HepG2 (cell line): ENCODE measurements around the gene HRG. TPM values are rescaled to one million over a fixed set of nuclear protein-coding genes. Genes with fewer than 3 reads are reported as not detected.

ENCODE experiments used
- ARID2 ChIP-seq: sonication (generic); formaldehyde crosslinking; IDR thresholded peaks from 2 replicates; pipeline ENCODE4 v1.8.1; 2022; ENCODE audit warnings: mild to moderate bottlenecking, missing genetic modification reagents, borderline replicate concordance
- ARNTL ChIP-seq: sonication (generic); formaldehyde crosslinking; IDR thresholded peaks from 2 replicates; pipeline ENCODE4 v1.4.0; 2020; ENCODE audit warnings: mild to moderate bottlenecking, missing genetic modification reagents
- ATF5 ChIP-seq: sonication (generic); formaldehyde crosslinking; IDR thresholded peaks from 2 replicates; pipeline ENCODE4 v1.4.0; 2020; ENCODE audit warnings: mild to moderate bottlenecking, low read depth, missing genetic modification reagents
- ATF6 ChIP-seq: sonication (generic); formaldehyde crosslinking; conservative IDR thresholded peaks from 2 replicates; pipeline ENCODE4 v1.4.0; 2020; ENCODE audit warnings: missing genetic modification reagents
- ATF7 ChIP-seq, 2 experiments: fragments of 450-650 bp in 1 of 2; sonication (generic) in 1 of 2; formaldehyde crosslinking in 1 of 2; IDR thresholded peaks; 2 replicates each; pipeline versions ENCODE4 v1.4.0 to v1.6.1; 2016 to 2020; ENCODE audit warnings: antibody characterized with exemption in 1 of 2, mild to moderate bottlenecking in 1 of 2, missing genetic modification reagents in 1 of 2
- CBX2 ChIP-seq, 2 experiments: fragments of 200-600 bp in 1 of 2; sonication (generic); formaldehyde crosslinking in 1 of 2; IDR thresholded peaks; 2 replicates each; pipeline versions ENCODE4 v1.7.0 to v1.8.1; 2018 to 2022; ENCODE audit warnings: low read depth in 2 of 2, low read length in 1 of 2, mild to moderate bottlenecking in 1 of 2, missing genetic modification reagents in 1 of 2
- DDIT3 ChIP-seq: sonication (generic); formaldehyde crosslinking; IDR thresholded peaks from 2 replicates; pipeline ENCODE4 v1.4.0; 2020; ENCODE audit warnings: mild to moderate bottlenecking, missing genetic modification reagents
- DR1 ChIP-seq: sonication (generic); formaldehyde crosslinking; IDR thresholded peaks from 2 replicates; pipeline ENCODE4 v1.8.0; 2021; ENCODE audit warnings: mild to moderate bottlenecking, missing genetic modification reagents, inconsistent platforms
- EZH2 ChIP-seq: conservative IDR thresholded peaks from 2 replicates; pipeline ENCODE4 v1.6.1; 2012; ENCODE audit warnings: mild to moderate bottlenecking, low read depth, low read length, moderate library complexity
- IRF2 ChIP-seq: IDR thresholded peaks from 2 replicates; pipeline ENCODE4 v1.6.1; 2018; ENCODE audit warnings: missing genetic modification reagents, missing compliant biosample characterization
- JDP2 ChIP-seq: sonication (generic); formaldehyde crosslinking; IDR thresholded peaks from 2 replicates; pipeline ENCODE4 v1.8.1; 2022; ENCODE audit warnings: missing genetic modification reagents, borderline replicate concordance
- MIER2 ChIP-seq: IDR thresholded peaks from 2 replicates; pipeline ENCODE4 v1.6.1; 2016; ENCODE audit warnings: missing biosample characterization, missing genetic modification reagents
- NCOA2 ChIP-seq: sonication (generic); formaldehyde crosslinking; IDR thresholded peaks from 2 replicates; pipeline ENCODE4 v1.8.0; 2022; ENCODE audit warnings: inconsistent platforms
- PAWR ChIP-seq: sonication (generic); formaldehyde crosslinking; IDR thresholded peaks from 2 replicates; pipeline ENCODE4 v1.4.0; 2020; ENCODE audit warnings: missing genetic modification reagents, mild to moderate bottlenecking, borderline replicate concordance
- PCBP1 ChIP-seq: fragments of 200-400 bp; formaldehyde crosslinking; IDR thresholded peaks from 2 replicates; pipeline ENCODE4 v1.6.1; 2017; ENCODE audit warnings: mild to moderate bottlenecking, low read depth, low read length, borderline replicate concordance
- PLRG1 ChIP-seq: fragments of 450-650 bp; conservative IDR thresholded peaks from 2 replicates; pipeline ENCODE4 v1.6.1; 2016
- SCMH1 ChIP-seq: sonication (generic); formaldehyde crosslinking; IDR thresholded peaks from 2 replicates; pipeline ENCODE4 v1.9.0; 2021; ENCODE audit warnings: missing genetic modification reagents, mild to moderate bottlenecking, borderline replicate concordance
- SP140L ChIP-seq: sonication (generic); formaldehyde crosslinking; IDR thresholded peaks from 2 replicates; pipeline ENCODE4 v1.4.0; 2020; ENCODE audit warnings: missing genetic modification reagents, borderline replicate concordance
- ZNF547 ChIP-seq: sonication (generic); formaldehyde crosslinking; IDR thresholded peaks from 2 replicates; pipeline ENCODE4 v1.5.1; 2020; ENCODE audit warnings: mild to moderate bottlenecking, missing genetic modification reagents
- ZNF556 ChIP-seq: sonication (generic); formaldehyde crosslinking; IDR thresholded peaks from 2 replicates; pipeline ENCODE4 v1.4.0; 2020; ENCODE audit warnings: mild to moderate bottlenecking, missing genetic modification reagents, borderline replicate concordance
- ZNF616 ChIP-seq: sonication (generic); formaldehyde crosslinking; IDR thresholded peaks from 2 replicates; pipeline ENCODE4 v1.5.0; 2020; ENCODE audit warnings: low read depth, mild to moderate bottlenecking, missing genetic modification reagents
- ZNF781 ChIP-seq: sonication (generic); formaldehyde crosslinking; IDR thresholded peaks from 2 replicates; pipeline ENCODE4 v1.5.1; 2020; ENCODE audit warnings: borderline replicate concordance, mild to moderate bottlenecking, missing genetic modification reagents; ENCODE audit errors: not compliant biosample characterization
- polyA plus RNA-seq, 8 experiments: library from polyadenylated mRNA; depleted of rRNA in 3 of 8; stranded (reverse) in 7 of 8; unstranded in 1 of 8; fragments of >200 nt; fragmentation: Illumina TruSeq in 4 of 8; extraction: Trizol in 4 of 8; gene quantifications; 2 replicates each; pipeline versions ENCODE4 v1.2.1 to v1.2.3, GENCODE V29; 2011 to 2016; ENCODE audit warnings: low read depth in 4 of 8, missing spikeins in 1 of 8, mixed read lengths in 1 of 8; ENCODE audit not compliant: insufficient read depth in 1 of 8
- total RNA-seq, 5 experiments: library from RNA; depleted of rRNA; stranded (reverse); fragments of >200 nt; fragmentation: Illumina TruSeq; extraction: Trizol; gene quantifications; 2 replicates each; pipeline ENCODE4 v1.2.3, GENCODE V29; 2016; ENCODE audit warnings: low read depth in 1 of 5
- TF ChIP-seq, protein P1 (sequence below): sonication (generic); formaldehyde crosslinking; conservative IDR thresholded peaks from 2 replicates; pipeline ENCODE4 v1.4.0; 2020; ENCODE audit warnings: missing genetic modification reagents
- TF ChIP-seq, protein P2 (sequence below): IDR thresholded peaks from 2 replicates; pipeline ENCODE4 v1.6.1; 2016; ENCODE audit warnings: missing genetic modification reagents, missing compliant biosample characterization

The HRG gene
- total and polyA plus RNA-seq, 2 of the 13 experiments (the other 11 are each of a cell fraction or from before 2014, with no cell fraction given) = 0.09 to 0.11 TPM

DNA sequence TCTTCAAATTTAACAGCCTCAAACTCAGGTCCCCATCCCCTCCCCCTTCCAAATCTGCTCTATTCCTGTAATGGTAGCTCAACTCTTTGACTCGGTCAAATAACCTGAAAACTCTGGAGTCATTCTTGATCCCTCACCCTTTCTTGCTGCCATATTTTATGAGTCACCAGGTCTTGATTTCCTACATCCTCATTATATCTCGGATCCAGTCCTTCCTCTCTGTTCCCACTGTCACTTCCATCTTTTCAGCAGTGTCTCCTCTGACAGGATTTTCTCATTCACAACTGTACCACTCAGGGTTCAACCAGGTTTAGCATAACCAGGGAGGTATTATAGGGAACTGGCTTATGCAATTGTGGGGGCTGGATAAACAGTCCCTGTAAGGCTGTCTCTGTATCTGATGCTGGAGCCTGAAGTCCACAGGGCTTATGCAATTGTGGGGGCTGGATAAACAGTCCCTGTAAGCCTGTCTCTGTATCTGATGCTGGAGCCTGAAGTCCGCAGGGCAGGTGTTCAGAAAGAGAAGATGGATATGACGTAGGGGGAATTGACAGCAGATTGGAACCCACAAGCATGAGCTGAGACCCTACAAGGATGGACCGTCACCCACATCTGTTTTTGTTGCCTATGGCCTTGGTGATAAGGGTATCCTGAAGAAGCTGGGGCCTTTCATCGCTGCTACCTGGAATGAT lies 34.7 kb upstream of the HRG start (continued):
- TF ChIP-seq DDIT3 (CRISPR knock-in tag) = no peak
- TF ChIP-seq ZNF556 (CRISPR knock-in tag) = peak; percentile 44; the same call in 1 of the 2 replicates
- peak; percentile 51; the same call in 1 of the 2 replicates for TF ChIP-seq SP140L (CRISPR knock-in tag)
- no peak for TF ChIP-seq IRF2 (CRISPR knock-in tag)
- TF ChIP-seq, protein P1, sequence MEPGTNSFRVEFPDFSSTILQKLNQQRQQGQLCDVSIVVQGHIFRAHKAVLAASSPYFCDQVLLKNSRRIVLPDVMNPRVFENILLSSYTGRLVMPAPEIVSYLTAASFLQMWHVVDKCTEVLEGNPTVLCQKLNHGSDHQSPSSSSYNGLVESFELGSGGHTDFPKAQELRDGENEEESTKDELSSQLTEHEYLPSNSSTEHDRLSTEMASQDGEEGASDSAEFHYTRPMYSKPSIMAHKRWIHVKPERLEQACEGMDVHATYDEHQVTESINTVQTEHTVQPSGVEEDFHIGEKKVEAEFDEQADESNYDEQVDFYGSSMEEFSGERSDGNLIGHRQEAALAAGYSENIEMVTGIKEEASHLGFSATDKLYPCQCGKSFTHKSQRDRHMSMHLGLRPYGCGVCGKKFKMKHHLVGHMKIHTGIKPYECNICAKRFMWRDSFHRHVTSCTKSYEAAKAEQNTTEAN (CRISPR knock-in tag) = 0 out of 2 replicates have a peak, but pooled peaks have one; percentile 59
- no peak for TF ChIP-seq ZNF616
- peak; percentile 79 for TF ChIP-seq NCOA2 (CRISPR knock-in tag)
- no peak for TF ChIP-seq ATF5 (CRISPR knock-in tag)
- TF ChIP-seq, protein P2, sequence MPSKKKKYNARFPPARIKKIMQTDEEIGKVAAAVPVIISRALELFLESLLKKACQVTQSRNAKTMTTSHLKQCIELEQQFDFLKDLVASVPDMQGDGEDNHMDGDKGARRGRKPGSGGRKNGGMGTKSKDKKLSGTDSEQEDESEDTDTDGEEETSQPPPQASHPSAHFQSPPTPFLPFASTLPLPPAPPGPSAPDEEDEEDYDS = 0 out of 2 replicates have a peak, but pooled peaks have one; percentile 24
- TF ChIP-seq EZH2 = no peak
- TF ChIP-seq CBX2 (IDR thresholded peaks at IDR 0.05; ENCODE audit: low read depth, low read length) = no peak
- TF ChIP-seq CBX2 (CRISPR knock-in tag; IDR thresholded peaks at IDR 0.05; ENCODE audit: low read depth) = no peak; the same call in 1 of the 2 replicates
- no peak for TF ChIP-seq PCBP1
- no peak for TF ChIP-seq DR1 (CRISPR knock-in tag)
- TF ChIP-seq MIER2 = no peak
- peak; percentile 40 for TF ChIP-seq ZNF781 (CRISPR knock-in tag)
- no peak for TF ChIP-seq ATF6 (CRISPR knock-in tag)
- TF ChIP-seq ZNF547 (CRISPR knock-in tag) = no peak
- peak; percentile 76; the same call in 1 of the 2 replicates for TF ChIP-seq ARNTL (CRISPR knock-in tag)
- TF ChIP-seq PAWR (CRISPR knock-in tag) = no peak
- 0 out of 2 replicates have a peak, but pooled peaks have one; percentile 43 for TF ChIP-seq ARID2 (CRISPR knock-in tag)
- no peak for TF ChIP-seq PLRG1
- no peak for TF ChIP-seq SCMH1
- no peak for TF ChIP-seq JDP2 (CRISPR knock-in tag)
- TF ChIP-seq ATF7 (IDR thresholded peaks at IDR 0.05) = peak; percentile 4; the same call in 1 of the 2 replicates
- TF ChIP-seq ATF7 (CRISPR knock-in tag; IDR thresholded peaks at IDR 0.05) = peak; percentile 61; the same call in 1 of the 2 replicates
